Measurements from ENCODE around the gene LMNA. TPM values are rescaled to one million over a fixed set of nuclear protein-coding genes. Genes with fewer than 3 reads are reported as not detected.
"Not testable (repeated sequence)": the region's sequence is repeated elsewhere in the genome, so short reads cannot be mapped to it uniquely, and the experiment has no call there.

The LMNA gene
- total and polyA plus RNA-seq, 2 experiments from 2014 or later = 208 to 345 TPM

GRCh38 chr1:156122519-156123355, 8.2 kb downstream of the LMNA start:
- no peak overlapping the region for H3K4me3 ChIP-seq
- H3K9me3 ChIP-seq (ENCODE audit: low read depth) = no peaks in the 10 kb centered on the region
- H4K20me1 ChIP-seq (ENCODE audit: insufficient read depth, poor library complexity, severe bottlenecking) = peaks cover 34% of the 10 kb centered on the region
- H3K79me2 ChIP-seq = peaks cover 94% of the 10 kb centered on the region
- no peaks in the 10 kb centered on the region for H3K27me3 ChIP-seq
- peak overlapping the region; percentile 69 for H3K4me2 ChIP-seq
- WGBS (ENCODE audit: low lambda C conversion rate, missing lambda C conversion rate) = 49% methylated on average over 14 of the region's 14 CpGs
- H3K27ac ChIP-seq = peak overlapping the region; percentile 98
- no peak for TF ChIP-seq EZH2 (IDR thresholded peaks at IDR 0.05; ENCODE audit: borderline replicate concordance)
- no peak for TF ChIP-seq EZH2phosphoT487 (IDR thresholded peaks at IDR 0.05; ENCODE audit: low read depth, severe bottlenecking, unreplicated experiment)
- TF ChIP-seq CTCF (IDR thresholded peaks at IDR 0.05; ENCODE audit: poor library complexity) = no peak
- no peaks in the 10 kb centered on the region for H3K9me2 ChIP-seq (replicated peaks; ENCODE audit: insufficient read depth)
- no peak overlapping the region for H2AFZ ChIP-seq
- H3K4me1 ChIP-seq (ENCODE audit: insufficient read depth) = peaks cover 99% of the 10 kb centered on the region
- no peaks in the 10 kb centered on the region for H3K36me3 ChIP-seq (replicated peaks; ENCODE audit: insufficient read depth, low read depth)
- peak; percentile 76 for DNase-seq (ENCODE audit: low spot score)

GRCh38 chr1:156123356-156124196, 9.1 kb downstream of the LMNA start:
- Histone ChIP-seq H3K4me1 (ENCODE audit: insufficient read depth) (peaks cover 99% of the 10 kb centered on the region), H3K27me3 (no peaks in the 10 kb centered on the region), H4K20me1 (ENCODE audit: insufficient read depth, poor library complexity, severe bottlenecking) (peaks cover 28% of the 10 kb centered on the region), H3K27ac (peak overlapping the region; percentile 98), H2AFZ (no peak overlapping the region), H3K36me3 (replicated peaks; ENCODE audit: insufficient read depth, low read depth) (no peaks in the 10 kb centered on the region), H3K9me3 (ENCODE audit: low read depth) (no peaks in the 10 kb centered on the region), H3K4me3 (no peak overlapping the region), H3K9me2 (replicated peaks; ENCODE audit: insufficient read depth) (no peaks in the 10 kb centered on the region), H3K79me2 (peaks cover 94% of the 10 kb centered on the region), H3K4me2 (peak overlapping the region; percentile 69)
- DNase-seq (ENCODE audit: low spot score) = peak; percentile 96
- WGBS (ENCODE audit: low lambda C conversion rate, missing lambda C conversion rate) = 43% methylated on average over 13 of the region's 14 CpGs
- no peak for TF ChIP-seq EZH2phosphoT487 (IDR thresholded peaks at IDR 0.05; ENCODE audit: low read depth, severe bottlenecking, unreplicated experiment)
- TF ChIP-seq EZH2 (IDR thresholded peaks at IDR 0.05; ENCODE audit: borderline replicate concordance) = no peak
- peak; percentile 26 for TF ChIP-seq CTCF (IDR thresholded peaks at IDR 0.05; ENCODE audit: poor library complexity)

DNA sequence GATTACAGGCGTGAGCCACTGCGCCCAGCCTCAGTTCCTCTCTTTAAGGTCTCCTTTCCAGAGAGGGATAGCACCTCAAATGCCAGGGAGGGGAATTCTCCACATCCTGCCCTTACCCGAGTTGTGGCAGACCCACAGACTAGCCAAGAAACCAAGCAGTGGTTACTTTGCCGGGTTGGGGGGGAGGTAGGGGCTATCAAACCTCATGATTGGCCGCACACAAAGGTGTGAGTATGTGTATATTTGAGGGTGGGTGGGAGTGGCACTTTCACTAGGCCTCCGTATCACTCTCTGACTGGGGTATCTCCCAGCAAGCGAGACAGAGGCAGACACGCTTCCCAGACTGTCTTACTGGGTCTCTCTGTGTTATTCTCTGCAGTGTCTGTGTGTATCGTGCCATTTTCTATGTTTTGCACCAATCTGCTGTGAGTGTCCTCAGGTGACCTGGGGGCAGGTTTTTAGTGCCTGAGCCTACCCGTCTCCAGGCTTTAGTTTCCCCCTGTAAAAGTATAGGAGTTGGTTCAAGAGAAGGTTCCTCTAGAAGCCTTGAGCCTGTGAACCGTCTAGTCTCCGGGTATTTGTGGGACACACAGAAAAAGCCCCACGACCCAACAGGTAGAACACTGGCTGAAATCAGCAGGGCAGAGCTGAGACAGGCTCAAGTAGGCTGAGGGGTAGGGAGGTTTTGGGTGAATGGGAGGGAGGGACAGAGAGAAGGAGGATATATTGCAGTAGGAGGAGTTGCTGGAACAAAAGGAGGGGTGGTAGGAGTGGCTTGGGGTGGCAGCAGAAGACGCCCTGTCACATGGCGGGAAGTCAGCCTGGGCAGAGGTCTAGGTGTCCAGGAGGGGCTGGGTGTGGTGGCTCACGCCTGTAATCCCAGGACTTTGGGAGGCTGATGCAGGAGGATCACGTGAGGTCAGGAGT, 10.3 kb downstream of the LMNA start:
- 87% methylated on average over 17 of the region's 17 CpGs for WGBS (ENCODE audit: low lambda C conversion rate, missing lambda C conversion rate)
- no peak for DNase-seq (ENCODE audit: low spot score)
- no peaks in the 10 kb centered on the region for H3K9me3 ChIP-seq (ENCODE audit: low read depth)
- TF ChIP-seq EZH2 (IDR thresholded peaks at IDR 0.05; ENCODE audit: borderline replicate concordance) (no peak), EZH2phosphoT487 (IDR thresholded peaks at IDR 0.05; ENCODE audit: low read depth, severe bottlenecking, unreplicated experiment) (no peak), CTCF (IDR thresholded peaks at IDR 0.05; ENCODE audit: poor library complexity) (no peak)
- peak overlapping the region; percentile 98 for H3K27ac ChIP-seq
- H4K20me1 ChIP-seq (ENCODE audit: insufficient read depth, poor library complexity, severe bottlenecking) = peaks cover 17% of the 10 kb centered on the region
- H3K4me3 ChIP-seq = no peak overlapping the region
- peak overlapping the region; percentile 69 for H3K4me2 ChIP-seq
- peaks cover 99% of the 10 kb centered on the region for H3K4me1 ChIP-seq (ENCODE audit: insufficient read depth)
- no peaks in the 10 kb centered on the region for H3K27me3 ChIP-seq
- no peaks in the 10 kb centered on the region for H3K9me2 ChIP-seq (replicated peaks; ENCODE audit: insufficient read depth)
- H3K36me3 ChIP-seq (replicated peaks; ENCODE audit: insufficient read depth, low read depth) = no peaks in the 10 kb centered on the region
- H3K79me2 ChIP-seq = peaks cover 85% of the 10 kb centered on the region
- H2AFZ ChIP-seq = no peak overlapping the region

DNA sequence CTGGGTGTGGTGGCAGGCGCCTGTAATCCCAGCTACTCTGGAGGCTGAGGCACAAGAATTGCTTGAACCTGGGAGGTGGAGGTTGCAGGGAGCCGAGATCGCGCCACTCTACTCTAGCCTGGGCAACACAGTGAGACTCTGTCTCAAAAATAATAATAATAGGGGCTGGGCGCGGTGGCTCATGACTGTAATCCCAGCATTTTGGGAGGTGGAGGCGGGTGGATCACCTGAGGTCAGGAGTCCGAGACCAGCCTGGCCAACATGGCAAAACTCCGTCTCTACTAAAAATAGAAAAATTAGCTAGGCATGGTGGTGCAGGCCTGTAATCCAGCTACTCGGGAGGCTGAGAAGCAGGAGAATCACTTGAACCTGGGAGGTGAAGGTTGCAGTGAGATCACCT, 11.0 kb downstream of the LMNA start:
- WGBS (ENCODE audit: low lambda C conversion rate, missing lambda C conversion rate) = 94% methylated on average over 10 of the region's 10 CpGs
- peaks cover 94% of the 10 kb centered on the region for H3K4me1 ChIP-seq (ENCODE audit: insufficient read depth)
- H3K27me3 ChIP-seq; H3K36me3 ChIP-seq (replicated peaks; ENCODE audit: insufficient read depth, low read depth); DNase-seq (ENCODE audit: low spot score); H2AFZ ChIP-seq; H3K9me3 ChIP-seq (ENCODE audit: low read depth); H3K9me2 ChIP-seq (replicated peaks; ENCODE audit: insufficient read depth); H3K4me3 ChIP-seq: not testable (repeated sequence)
- H3K4me2 ChIP-seq = peak overlapping the region; percentile 69
- peaks cover 79% of the 10 kb centered on the region for H3K79me2 ChIP-seq
- H3K27ac ChIP-seq = peak overlapping the region; percentile 98
- H4K20me1 ChIP-seq (ENCODE audit: insufficient read depth, poor library complexity, severe bottlenecking) = peaks cover 11% of the 10 kb centered on the region

Measured in hepatocyte (in vitro differentiated cells).